Neural crest cell (in vitro differentiated cells): Measurements from ENCODE around the gene TMTC1. TPM values are rescaled to one million over a fixed set of nuclear protein-coding genes. Genes with fewer than 3 reads are reported as not detected.

Experiments
- DNase-seq: peaks from one replicate; pipeline ENCODE4 v3.0.0; 2021; ENCODE audit warnings: low read depth, mixed read lengths, low spot score
- H3K27ac Mint-ChIP-seq: one replicate; pipeline ENCODE4 v1.8.0; 2021; ENCODE audit warnings: mild to moderate bottlenecking, mixed read lengths; ENCODE audit not compliant: unreplicated experiment
- H3K27me3 Mint-ChIP-seq: 2 replicates; pipeline ENCODE4 v1.8.0; 2021; ENCODE audit warnings: low read depth, mild to moderate bottlenecking, mixed read lengths
- H3K36me3 Mint-ChIP-seq: 2 replicates; pipeline ENCODE4 v1.8.0; 2021; ENCODE audit warnings: low read depth, mild to moderate bottlenecking, mixed read lengths
- H3K4me1 Mint-ChIP-seq: 2 replicates; pipeline ENCODE4 v1.8.0; 2021; ENCODE audit warnings: mixed read lengths
- H3K4me3 Mint-ChIP-seq: one replicate; pipeline ENCODE4 v1.8.0; 2021; ENCODE audit warnings: mild to moderate bottlenecking, mixed read lengths
- H3K9me3 Mint-ChIP-seq: 2 replicates; pipeline ENCODE4 v1.8.0; 2021; ENCODE audit warnings: mixed read lengths
- CTCF ChIP-seq: fragments of 200-600 bp; sonication (generic); conservative IDR thresholded peaks from 2 replicates; pipeline ENCODE4 v1.5.0; 2021; ENCODE audit warnings: antibody characterized with exemption, mild to moderate bottlenecking
- total RNA-seq: library from RNA; stranded (reverse); gene quantifications from 2 replicates; pipeline ENCODE4 v1.2.1, GENCODE V29; 2021

TMTC1 gene
- total RNA-seq, 1 donor from 2014 or later, result 13.1 TPM

GRCh38 chr12:29671742-29672141 is 112.0 kb downstream of the TMTC1 start:
- H3K4me1 Mint-ChIP-seq, result peaks cover 21% of the 10 kb centered on the region

GRCh38 chr12:29667011-29667410 is 116.7 kb downstream of the TMTC1 start:
- Mint-ChIP-seq H3K27me3 (no peaks in the 10 kb centered on the region), H3K4me1 (peaks cover 47% of the 10 kb centered on the region), H3K27ac (no peak overlapping the region)

More at GRCh38 chr12:29671742-29672141, 112.0 kb downstream of the TMTC1 start:
- H3K4me3 Mint-ChIP-seq, result no peak overlapping the region
- H3K36me3 Mint-ChIP-seq, result no peaks in the 10 kb centered on the region
- no peaks in the 10 kb centered on the region for H3K9me3 Mint-ChIP-seq
- no peaks in the 10 kb centered on the region for H3K27me3 Mint-ChIP-seq
- TF ChIP-seq CTCF, result no peak
- no peak for DNase-seq
- H3K27ac Mint-ChIP-seq, result no peak overlapping the region

GRCh38 chr12:29665107-29665506 is 118.6 kb downstream of the TMTC1 start:
- H3K4me3 Mint-ChIP-seq, result no peak overlapping the region
- DNase-seq, result no peak
- no peak for TF ChIP-seq CTCF
- no peak overlapping the region for H3K27ac Mint-ChIP-seq
- peaks cover 7% of the 10 kb centered on the region for H3K9me3 Mint-ChIP-seq
- H3K4me1 Mint-ChIP-seq, result peaks cover 41% of the 10 kb centered on the region
- peaks cover 7% of the 10 kb centered on the region for H3K36me3 Mint-ChIP-seq
- no peaks in the 10 kb centered on the region for H3K27me3 Mint-ChIP-seq

More at GRCh38 chr12:29667011-29667410, 116.7 kb downstream of the TMTC1 start:
- no peak for TF ChIP-seq CTCF
- Mint-ChIP-seq H3K4me3 (no peak overlapping the region), H3K36me3 (peaks cover 7% of the 10 kb centered on the region), H3K9me3 (peaks cover 7% of the 10 kb centered on the region)
- no peak for DNase-seq

GRCh38 chr12:29662734-29663323 is 120.9 kb downstream of the TMTC1 start:
- DNase-seq, result no peak
- Mint-ChIP-seq H3K9me3 (peaks cover 7% of the 10 kb centered on the region), H3K36me3 (peaks cover 7% of the 10 kb centered on the region), H3K4me3 (no peak overlapping the region), H3K27me3 (no peaks in the 10 kb centered on the region), H3K4me1 (peaks cover 37% of the 10 kb centered on the region), H3K27ac (peak overlapping the region; percentile 81)
- TF ChIP-seq CTCF, result no peak

- Mint-ChIP-seq H3K9me3 (peaks cover 7% of the 10 kb centered on the region), H3K36me3 (peaks cover 7% of the 10 kb centered on the region), H3K27ac (no peak overlapping the region), H3K4me3 (no peak overlapping the region), H3K27me3 (no peaks in the 10 kb centered on the region), H3K4me1 (peaks cover 22% of the 10 kb centered on the region)
- DNase-seq, result no peak
- TF ChIP-seq CTCF, result no peak
Measured at GRCh38 chr12:29660847-29661246, 122.9 kb downstream of the TMTC1 start.
